ENCODE data around the gene GABRB3. TPM values are rescaled to one million over a fixed set of nuclear protein-coding genes. Genes with fewer than 3 reads are reported as not detected.

Gene GABRB3
- total and polyA plus RNA-seq, 2 of the 8 experiments (the other 6 are each of a cell fraction or from before 2014, with no cell fraction given): 98.8 to 163 TPM

- TF ChIP-seq ASH2L (IDR thresholded peaks at IDR 0.05; ENCODE audit: low read length) (peak; percentile 30), BRCA1 (IDR thresholded peaks at IDR 0.05; ENCODE audit: low read depth, low read length) (no peak), CHD7 (IDR thresholded peaks at IDR 0.05; ENCODE audit: insufficient replicate concordance, low read length) (no peak), SP4 (IDR thresholded peaks at IDR 0.05; ENCODE audit: low read length) (no peak), TAF1 (IDR thresholded peaks at IDR 0.05; ENCODE audit: low read depth, low read length) (0 out of 2 replicates have a peak, but pooled peaks have one; percentile 24), KDM4A (IDR thresholded peaks at IDR 0.05; ENCODE audit: low read depth, low read length, severe bottlenecking) (peak; percentile 83), TBP (IDR thresholded peaks at IDR 0.05; ENCODE audit: low read depth, low read length) (no peak), SUZ12 (IDR thresholded peaks at IDR 0.05; ENCODE audit: low read length) (no peak), ZNF274 (IDR thresholded peaks at IDR 0.05; ENCODE audit: borderline replicate concordance, extremely low read depth, low read length) (no peak), ATF3 (IDR thresholded peaks at IDR 0.05; ENCODE audit: insufficient read depth, low read depth, low read length) (no peak)
These were observed 406 bp upstream of the GABRB3 start (continued) for GRCh38 chr15:26773067-26773877.

Measured in H1 (cell line).